HG02588 (cell line): ENCODE measurements around the gene MED15.
"Not testable (repeated sequence)": the region's sequence is repeated elsewhere in the genome, so short reads cannot be mapped to it uniquely, and the experiment has no call there.

Experiments
- ATAC-seq: cut with Tn5 transposase; IDR thresholded peaks from one replicate; pipeline ENCODE4 v1.9.1; 2021; ENCODE audit warnings: mild to moderate bottlenecking, moderate library complexity; ENCODE audit not compliant: unreplicated experiment

Gene MED15

GRCh38 chr22:20479612-20480196, 27.7 kb upstream of the MED15 start:
- no peak for ATAC-seq

DNA sequence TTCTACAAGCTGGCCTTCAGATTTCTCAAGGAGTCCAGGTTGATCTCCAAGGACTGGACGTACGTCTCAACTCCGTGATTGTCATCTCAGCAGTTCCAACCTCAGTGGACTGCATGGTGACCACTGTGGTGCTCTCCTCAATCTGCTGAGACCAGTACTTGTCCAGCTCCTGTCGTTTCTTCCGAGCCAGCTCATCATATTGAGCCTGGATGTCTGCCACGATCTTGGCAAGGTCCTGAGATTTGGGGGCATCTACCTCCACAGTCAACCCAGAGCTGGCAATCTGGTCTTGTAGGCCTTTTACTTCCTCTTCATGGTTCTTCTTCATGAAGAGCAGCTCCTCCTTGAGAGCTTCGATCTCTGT, 24.3 kb upstream of the MED15 start:
- ATAC-seq = not testable (repeated sequence)

- no peak for ATAC-seq
Observed at GRCh38 chr22:20483771-20484170, 23.6 kb upstream of the MED15 start.

DNA sequence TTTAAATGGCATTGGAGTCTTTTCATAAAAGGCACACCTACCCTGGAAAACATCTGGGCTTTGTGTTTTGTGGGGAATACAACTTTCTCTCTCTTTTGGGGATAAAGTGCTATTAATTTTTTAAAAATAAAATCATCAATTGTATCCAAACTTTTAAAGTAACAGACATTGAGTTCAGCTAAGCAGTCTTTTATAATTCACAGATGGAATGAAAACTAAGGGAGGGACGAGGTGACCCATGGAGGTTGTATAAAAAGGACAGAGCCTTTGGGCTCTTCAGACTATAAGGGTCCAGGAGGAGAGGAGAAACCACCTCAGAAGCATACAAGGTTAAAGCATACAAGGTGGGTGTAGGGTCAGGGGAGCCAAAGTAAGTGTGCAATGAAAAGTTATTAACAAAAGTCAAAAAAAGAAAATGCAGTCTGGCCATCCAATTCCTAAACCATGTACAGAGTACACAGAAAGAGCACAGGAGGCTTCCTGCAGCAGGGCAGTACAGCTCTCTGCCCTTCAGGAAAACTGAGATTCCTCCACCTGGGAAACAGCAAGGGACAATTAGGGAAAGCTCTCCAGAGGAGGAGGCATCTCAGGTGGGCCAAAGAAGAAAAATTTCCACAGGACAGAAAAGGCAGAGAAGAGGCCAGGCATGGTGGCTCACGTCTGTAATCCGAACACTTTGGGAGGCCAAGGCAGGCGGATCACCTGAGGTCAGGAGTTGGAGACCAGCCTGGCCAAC, 22.3 kb upstream of the MED15 start:
- no peak for ATAC-seq

DNA sequence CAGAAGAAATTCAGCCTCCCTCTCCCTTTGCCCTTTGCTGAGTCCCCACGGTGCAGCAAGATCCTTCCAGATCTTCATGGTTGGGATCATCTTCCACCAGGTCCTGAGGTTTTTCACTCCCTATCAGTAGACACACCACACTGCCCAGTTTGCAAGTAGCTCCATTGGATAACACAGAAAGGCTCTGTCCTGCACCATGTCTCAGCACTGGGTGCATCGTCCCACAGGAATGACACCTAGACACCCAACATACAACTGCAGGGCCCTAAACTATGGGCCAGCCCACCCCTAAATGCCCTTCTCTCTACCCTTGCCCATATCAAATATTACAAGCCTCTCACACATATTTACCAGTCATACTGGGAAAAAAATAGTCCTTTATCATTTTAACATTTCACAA, 21.2 kb upstream of the MED15 start:
- no peak for ATAC-seq

DNA sequence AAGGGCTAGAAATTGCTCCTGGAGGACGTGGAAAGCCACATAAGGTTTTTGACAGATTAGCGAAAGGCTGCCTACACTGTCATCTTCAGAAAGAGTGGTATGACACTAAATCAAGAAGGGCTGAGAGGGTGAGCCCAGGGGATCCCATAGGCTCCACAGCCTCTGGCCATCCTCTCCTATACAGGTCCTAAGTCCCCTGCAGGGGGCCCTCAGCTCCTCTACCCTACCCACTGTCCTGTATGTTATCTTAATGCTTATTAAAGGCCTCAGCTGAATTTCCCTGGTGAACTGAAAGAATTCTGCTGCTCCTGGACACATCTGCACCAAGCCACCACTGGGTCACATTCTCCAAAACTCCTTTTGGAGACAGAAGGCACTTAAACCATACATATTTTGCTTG, 19.7 kb upstream of the MED15 start:
- ATAC-seq = no peak

DNA sequence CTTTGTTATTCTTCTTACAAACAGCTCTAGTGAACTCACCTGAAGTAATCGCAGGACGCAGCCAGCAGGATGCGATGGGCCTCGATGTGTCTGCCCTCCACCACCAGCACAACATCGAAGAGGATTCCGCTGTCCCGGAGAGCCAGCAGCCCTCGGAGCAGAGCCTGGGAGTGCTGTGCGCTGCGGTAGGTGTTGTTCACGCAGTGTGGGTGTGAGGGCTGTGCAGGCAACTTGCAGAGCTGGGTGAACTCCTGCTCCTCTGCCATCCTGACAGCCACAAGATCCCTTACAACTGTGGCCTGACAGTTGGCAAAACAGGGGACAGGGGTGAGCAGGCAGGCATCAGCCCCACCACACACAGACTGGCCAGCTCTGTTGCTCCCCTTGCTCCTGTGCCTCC, 18.5 kb upstream of the MED15 start:
- ATAC-seq = no peak

DNA sequence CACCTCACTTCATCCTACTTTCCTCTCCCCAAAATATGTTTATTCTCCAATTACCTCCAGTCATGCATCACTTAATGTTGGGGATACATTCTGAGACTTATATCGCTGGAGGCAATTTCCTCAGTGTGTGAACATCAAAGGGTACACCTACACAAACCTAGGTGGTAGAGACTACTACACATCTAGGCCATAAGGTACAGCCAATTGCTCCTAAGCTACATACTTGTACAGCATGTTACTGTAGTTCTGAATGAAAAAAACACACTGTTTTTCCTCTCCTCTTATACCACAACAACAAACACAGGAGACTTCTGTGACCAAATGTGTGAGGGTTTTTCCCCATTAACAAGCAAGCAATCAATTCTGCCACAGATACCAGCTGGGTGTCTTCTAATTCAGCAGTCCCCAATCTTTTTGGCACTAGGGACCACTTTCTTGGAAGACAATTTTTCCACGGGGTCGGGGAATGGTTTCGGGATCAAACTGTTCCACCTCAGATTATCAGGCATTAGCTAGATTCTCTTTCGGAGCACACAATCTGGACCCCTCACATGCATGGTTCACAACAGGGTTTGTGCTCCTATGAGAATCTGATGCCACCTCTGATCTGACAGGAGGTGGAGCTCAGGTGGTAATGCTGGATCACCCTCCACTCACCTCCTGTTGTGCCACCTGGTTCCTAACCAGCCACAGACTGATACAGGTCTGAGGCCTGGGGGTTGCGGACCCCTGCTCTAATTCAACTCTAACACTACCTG, 17.0 kb upstream of the MED15 start:
- no peak for ATAC-seq

DNA sequence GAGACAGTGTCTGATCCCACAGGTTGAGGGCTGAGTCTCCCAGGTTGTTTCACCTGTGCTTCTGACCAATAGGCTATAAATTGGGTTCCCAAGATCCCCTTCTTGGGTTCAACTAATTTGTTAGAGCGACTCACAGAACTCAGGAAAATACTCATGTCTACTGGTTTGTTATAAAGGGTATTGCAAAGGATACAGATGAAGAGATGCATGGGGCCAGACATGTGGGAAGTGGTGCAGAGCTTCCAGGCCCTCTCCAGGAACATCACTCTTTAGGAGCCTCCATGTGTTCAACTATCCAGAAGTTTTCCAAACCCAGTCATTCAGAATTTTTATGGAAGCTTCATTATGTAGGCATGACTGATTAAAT, 16.5 kb upstream of the MED15 start:
- no peak for ATAC-seq

DNA sequence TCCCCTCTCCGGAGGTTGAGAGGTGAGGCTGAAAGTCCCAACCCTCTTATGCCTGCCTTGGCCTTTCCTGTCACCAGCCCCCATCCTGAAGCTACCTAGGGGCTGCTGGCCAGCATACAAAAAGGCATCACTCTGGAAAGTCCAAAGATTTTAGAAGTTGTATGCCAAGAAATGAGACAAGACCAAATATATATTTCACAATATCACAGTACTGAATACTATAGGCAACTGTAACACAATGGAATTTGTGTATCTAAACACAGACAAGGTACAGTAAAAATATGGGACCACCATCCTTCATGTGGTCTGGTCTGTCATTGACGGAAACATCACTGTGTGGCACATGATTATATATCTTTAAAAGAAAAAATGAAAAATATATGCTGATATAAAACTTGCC, 16.1 kb upstream of the MED15 start:
- ATAC-seq = no peak

DNA sequence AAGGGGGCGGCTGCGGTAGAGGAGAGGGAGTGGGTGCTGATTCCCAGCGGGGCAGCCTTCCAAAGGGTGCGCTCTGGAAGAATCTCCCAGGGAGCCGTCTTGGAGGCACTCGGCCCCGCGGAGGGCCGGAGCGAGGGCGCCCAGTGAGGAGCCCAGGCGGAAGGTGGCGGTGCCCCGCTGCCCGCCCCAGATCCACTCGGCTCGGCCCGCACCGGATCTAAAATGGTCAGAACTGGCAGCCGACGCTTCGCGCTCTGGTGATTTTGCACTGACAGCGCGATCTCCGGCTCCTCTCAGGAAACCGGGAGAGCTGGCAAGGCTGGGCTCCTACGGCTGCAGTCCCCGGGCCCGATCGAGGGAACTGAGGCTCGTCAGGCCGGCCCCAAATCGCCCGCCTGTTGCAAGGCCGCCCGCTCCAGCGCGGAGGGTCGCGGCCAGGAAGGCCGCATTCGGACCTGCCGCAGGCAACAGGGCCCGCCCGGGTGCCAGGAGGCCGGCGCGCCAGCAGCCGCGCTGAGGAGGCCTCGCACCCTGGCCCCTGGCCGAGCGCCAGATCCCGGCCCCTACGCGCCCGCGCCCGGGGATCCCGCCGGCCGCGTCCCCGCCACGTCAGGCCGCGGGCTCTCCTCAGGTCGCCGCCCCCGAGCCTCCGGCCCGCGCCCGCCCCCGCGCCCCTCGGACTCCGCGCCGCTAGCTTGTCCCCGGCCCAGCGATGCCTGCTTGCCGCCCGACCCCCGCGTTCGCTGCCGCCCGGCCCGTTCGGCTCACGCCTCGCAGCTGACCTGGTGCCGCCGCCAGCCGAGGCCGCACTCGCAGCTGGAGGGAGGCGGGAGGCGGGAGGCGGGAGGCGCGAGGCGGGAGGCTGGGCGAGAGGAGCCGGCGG, 12.2 kb upstream of the MED15 start, which contains the start of gene KLHL22:
Gene KLHL22 (minus strand): TSS at position 818 of the 883 bp plus-strand sequence. CDS start 6,584 bp downstream, outside the sequence.
- peak; percentile 29 for ATAC-seq

GRCh38 chr22:20495861-20496681, 11.3 kb upstream of the MED15 start:
- ATAC-seq = peak; percentile 79

GRCh38 chr22:20497426-20497825, 10.0 kb upstream of the MED15 start:
- ATAC-seq = no peak

DNA sequence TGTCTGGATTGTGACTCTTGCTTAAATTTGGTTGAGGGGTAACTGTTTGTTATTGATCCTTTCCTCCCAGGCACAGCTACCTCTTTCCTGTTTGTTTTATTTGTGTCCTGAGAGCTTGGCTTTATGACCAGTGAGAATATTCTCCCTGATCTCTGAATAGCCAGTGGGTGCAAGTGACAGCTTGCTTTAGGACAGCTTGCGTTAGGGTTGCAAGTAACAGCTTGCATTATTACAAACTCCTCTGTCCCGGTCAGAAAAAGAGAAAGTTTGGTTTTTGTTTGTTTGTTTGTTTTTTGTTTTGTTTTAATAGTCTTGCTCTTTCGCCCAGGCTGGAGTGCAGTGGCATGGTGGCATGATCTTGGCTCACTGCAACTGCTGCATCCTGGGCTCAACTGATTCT, 8.5 kb upstream of the MED15 start:
- ATAC-seq = no peak

GRCh38 chr22:20499769-20500168, 7.6 kb upstream of the MED15 start:
- ATAC-seq = no peak

GRCh38 chr22:20503816-20504215, 3.6 kb upstream of the MED15 start:
- no peak for ATAC-seq

GRCh38 chr22:20504293-20504922, 3.0 kb upstream of the MED15 start:
- not testable (repeated sequence) for ATAC-seq

DNA sequence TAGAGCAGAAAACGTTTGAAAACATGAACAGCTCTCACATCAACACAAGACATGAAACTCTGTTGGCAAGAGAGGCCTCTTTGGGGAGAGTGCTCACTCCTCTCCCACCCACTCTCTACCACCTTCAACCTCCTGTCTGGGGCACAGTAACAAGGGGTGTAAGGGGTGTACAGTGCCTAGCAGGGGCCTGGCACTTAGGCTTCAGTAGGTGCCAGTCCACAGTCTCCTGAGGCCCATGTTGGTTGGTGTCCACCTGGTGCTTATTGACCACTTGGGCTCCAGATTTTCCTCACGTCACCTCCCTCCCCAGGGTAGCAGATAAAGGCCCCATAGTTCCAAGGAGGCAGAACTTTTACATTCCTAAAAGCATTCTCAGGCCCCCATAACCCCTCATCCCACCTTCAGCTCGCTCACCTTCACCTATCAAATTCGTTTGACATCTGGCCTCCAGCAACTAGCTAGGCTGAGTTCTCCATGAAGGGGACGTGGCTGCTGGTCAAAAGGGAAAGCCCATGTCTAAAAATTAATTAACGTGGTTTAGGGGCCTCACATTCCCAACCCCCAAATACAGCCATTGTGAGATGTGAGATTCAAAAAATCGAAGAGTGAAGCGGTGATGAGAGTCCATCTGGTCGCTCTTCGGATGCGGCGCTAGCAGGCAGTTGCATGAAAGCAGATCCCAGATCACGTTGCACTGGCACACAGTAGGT, 712 bp upstream of the MED15 start:
- ATAC-seq = no peak

GRCh38 chr22:20508067-20508755, 801 bp downstream of the MED15 start:
- ATAC-seq = not testable (repeated sequence)
